Brain microvascular endothelial cell (primary cell): ENCODE measurements around the gene CTU2.

Experiments used
- DNase-seq: peaks from one replicate; pipeline ENCODE4 v3.0.0-alpha.2; 2020
- H3K27ac ChIP-seq: fragments of 250-450 bp; sonication (Bioruptor Pico); 2 replicates; pipeline ENCODE4 v1.5.1; 2020; ENCODE audit warnings: mild to moderate bottlenecking, moderate library complexity
- H3K27me3 ChIP-seq: fragments of 250-450 bp; sonication (Bioruptor Pico); replicated peaks from 2 replicates; pipeline ENCODE4 v1.5.1; 2020; ENCODE audit warnings: mild to moderate bottlenecking
- H3K36me3 ChIP-seq: fragments of 250-450 bp; sonication (Bioruptor Pico); replicated peaks from 2 replicates; pipeline ENCODE4 v1.5.1; 2020; ENCODE audit warnings: mild to moderate bottlenecking
- H3K4me3 ChIP-seq: 2 replicates; pipeline ENCODE4 v1.5.1; 2011; ENCODE audit warnings: low read depth, mild to moderate bottlenecking, control low read depth, low read length, moderate library complexity
- CTCF ChIP-seq: IDR thresholded peaks from 2 replicates; pipeline ENCODE4 v1.5.1; 2011; ENCODE audit warnings: low read depth, mild to moderate bottlenecking, moderate library complexity, low read length, control low read depth, inconsistent platforms; ENCODE audit errors: missing control alignments
- in situ Hi-C: cut with HindIII; loops from 2 replicates; pipeline ENCODE4 v1.10.0; 2017; ENCODE audit warnings: low sequenced_read_pairs, low pct_ligation_motif_present

CTU2 gene

GRCh38 chr16:88706229-88706964, at the start of gene CTU2, which contains the start of gene RNF166:
TSS of gene CTU2 (plus strand) at chr16:88706503. CDS start at chr16:88706531, 28 bp downstream.
TSS of gene RNF166 (minus strand) at chr16:88706408. CDS start at chr16:88706325, 83 bp downstream.
- in situ Hi-C loops: no loop called here
- no peaks in the 10 kb centered on the region for H3K27me3 ChIP-seq
- H3K4me3 ChIP-seq: peak within 1 kb of the TSS; percentile 93

GRCh38 chr16:88657371-88657770, 48.9 kb upstream of the CTU2 start:
- H3K4me3 ChIP-seq: no peak overlapping the region
- no peak for DNase-seq
- TF ChIP-seq CTCF: no peak
- H3K36me3 ChIP-seq: peaks cover 57% of the 10 kb centered on the region
- in situ Hi-C loops: no loop called here
- no peak overlapping the region for H3K27ac ChIP-seq
- H3K27me3 ChIP-seq: no peaks in the 10 kb centered on the region

More at GRCh38 chr16:88706229-88706964, at the start of gene CTU2, which contains the start of gene RNF166:
- peak within 1 kb of the TSS; percentile 46 for H3K27ac ChIP-seq
- no peak for TF ChIP-seq CTCF
- peaks cover 2% of the 10 kb centered on the region for H3K36me3 ChIP-seq
- peak; percentile 69 for DNase-seq

GRCh38 chr16:88658714-88659113, 47.6 kb upstream of the CTU2 start:
- Histone ChIP-seq H3K27me3 (no peaks in the 10 kb centered on the region), H3K4me3 (no peak overlapping the region), H3K36me3 (peaks cover 45% of the 10 kb centered on the region), H3K27ac (no peak overlapping the region)
- in situ Hi-C loops: no loop called here
- TF ChIP-seq CTCF: no peak
- no peak for DNase-seq

GRCh38 chr16:88659160-88659559, 47.1 kb upstream of the CTU2 start:
- in situ Hi-C loops: no loop called here
- H3K27ac ChIP-seq: no peak overlapping the region
- H3K36me3 ChIP-seq: peaks cover 41% of the 10 kb centered on the region
- DNase-seq: no peak
- no peaks in the 10 kb centered on the region for H3K27me3 ChIP-seq
- H3K4me3 ChIP-seq: no peak overlapping the region
- no peak for TF ChIP-seq CTCF

GRCh38 chr16:88661468-88661867, 44.8 kb upstream of the CTU2 start:
- in situ Hi-C loops: no loop called here
- no peak overlapping the region for H3K27ac ChIP-seq
- H3K36me3 ChIP-seq: peaks cover 19% of the 10 kb centered on the region
- DNase-seq: no peak
- H3K4me3 ChIP-seq: peak overlapping the region; percentile 99
- no peak for TF ChIP-seq CTCF
- no peaks in the 10 kb centered on the region for H3K27me3 ChIP-seq

- Histone ChIP-seq H3K36me3 (peaks cover 10% of the 10 kb centered on the region), H3K27ac (peak overlapping the region; percentile 80), H3K4me3 (peak overlapping the region; percentile 99), H3K27me3 (no peaks in the 10 kb centered on the region)
- TF ChIP-seq CTCF: no peak
- in situ Hi-C loops: no loop called here
- DNase-seq: no peak
Measured at GRCh38 chr16:88662222-88662842, 44.0 kb upstream of the CTU2 start.
